Activated gamma-delta T cell (primary cell): ENCODE measurements around the gene ZNF254.
A peak's percentile ranks its signal among the peaks of the same experiment; 100 is the strongest.
"Not testable (repeated sequence)": the region's sequence is repeated elsewhere in the genome, so short reads cannot be mapped to it uniquely, and the experiment has no call there.

Source experiments
- DNase-seq: peaks from one replicate; lab custom pipeline; 2025; lab: John Stamatoyannopoulos, UW

Gene ZNF254

DNA sequence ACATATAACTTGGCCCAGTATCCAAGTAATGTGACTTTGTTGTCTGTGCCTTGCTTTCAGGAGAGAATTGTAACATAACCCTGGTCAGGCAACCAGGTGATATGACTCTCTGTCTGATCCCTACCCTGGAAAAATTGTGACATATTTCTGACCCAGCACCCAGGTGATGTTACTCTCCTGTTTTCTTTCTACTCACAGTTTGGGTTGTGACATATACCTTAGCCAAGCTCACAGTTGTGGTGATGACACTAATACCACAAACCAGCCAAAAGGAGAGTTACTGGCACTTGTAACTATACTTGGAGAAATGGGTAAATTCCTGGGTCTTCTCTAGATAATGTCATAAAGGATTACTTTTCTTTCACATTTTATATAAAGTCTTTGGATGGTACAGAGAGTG lies 14.3 kb upstream of the ZNF254 start:
- no peak for DNase-seq

DNA sequence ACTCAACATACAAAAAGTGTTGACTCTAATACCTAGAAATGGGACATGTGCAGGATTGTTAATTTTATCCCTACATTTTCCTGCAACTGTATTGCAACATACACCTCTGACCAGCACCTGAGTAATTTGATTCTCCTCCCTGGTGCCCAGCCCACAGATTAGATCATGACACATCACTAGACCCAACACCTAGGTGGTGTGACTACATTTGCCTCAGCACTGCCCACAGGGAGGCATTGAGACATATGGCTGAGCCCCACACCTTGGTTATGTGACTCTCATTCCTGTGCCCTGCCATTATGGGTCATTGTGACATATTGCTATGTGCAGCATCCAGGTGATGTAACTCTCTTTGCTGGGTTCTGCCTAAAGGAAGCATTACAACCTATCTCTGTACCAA lies 13.2 kb upstream of the ZNF254 start:
- no peak for DNase-seq

DNA sequence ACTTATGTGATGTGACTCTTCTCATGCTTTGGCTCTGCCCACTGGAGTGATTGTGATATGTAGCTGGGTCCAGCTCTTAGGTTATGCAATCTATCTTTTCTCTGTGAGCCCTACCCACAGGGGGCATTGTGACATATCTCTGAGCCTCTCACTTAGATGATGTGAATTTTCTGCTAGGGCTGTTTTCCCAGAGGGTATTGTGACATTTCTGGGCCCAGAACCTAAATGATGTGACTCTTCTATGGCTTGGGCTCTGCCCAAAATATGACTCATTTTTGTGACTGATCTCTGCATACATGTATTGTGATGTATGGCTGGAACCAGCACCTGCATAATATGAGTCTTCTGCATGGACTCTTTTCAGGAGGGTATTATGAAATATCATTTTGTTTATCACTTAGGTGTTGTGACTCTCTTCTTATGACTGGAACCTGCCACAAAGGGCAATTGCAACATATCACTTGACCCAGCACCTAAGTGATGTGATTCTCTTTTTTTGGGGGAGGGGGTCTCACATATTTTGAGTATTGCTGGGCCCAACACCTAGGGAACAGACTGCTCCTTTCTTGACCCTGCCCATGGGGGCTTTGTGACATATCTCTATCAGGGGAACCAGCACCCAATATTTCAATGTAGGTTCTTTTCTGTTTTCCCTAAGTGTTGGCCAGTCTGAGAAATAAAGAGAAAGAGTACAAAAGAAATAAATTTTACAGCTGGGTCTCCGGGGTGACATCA lies 12.1 kb upstream of the ZNF254 start:
- DNase-seq: no peak

DNA sequence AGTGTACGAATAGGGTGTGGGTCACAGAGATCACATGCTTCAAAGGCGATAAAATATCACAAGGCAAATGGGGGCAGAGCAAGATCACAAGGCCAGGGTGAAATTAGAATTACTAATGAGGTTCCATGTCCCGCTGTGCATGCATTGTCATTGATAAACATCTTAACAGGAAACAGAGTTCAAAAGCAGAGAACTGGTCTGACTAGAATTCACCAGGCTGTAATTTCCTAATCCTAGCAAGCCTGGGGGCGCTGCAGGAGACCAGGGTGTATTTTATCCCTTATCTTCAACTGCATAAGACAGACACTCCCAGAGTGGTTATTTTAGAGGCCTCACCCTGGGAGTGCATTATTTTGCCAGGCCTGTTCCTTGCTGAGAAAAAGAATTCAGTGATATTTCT lies 11.5 kb upstream of the ZNF254 start:
- DNase-seq: not testable (repeated sequence)

DNA sequence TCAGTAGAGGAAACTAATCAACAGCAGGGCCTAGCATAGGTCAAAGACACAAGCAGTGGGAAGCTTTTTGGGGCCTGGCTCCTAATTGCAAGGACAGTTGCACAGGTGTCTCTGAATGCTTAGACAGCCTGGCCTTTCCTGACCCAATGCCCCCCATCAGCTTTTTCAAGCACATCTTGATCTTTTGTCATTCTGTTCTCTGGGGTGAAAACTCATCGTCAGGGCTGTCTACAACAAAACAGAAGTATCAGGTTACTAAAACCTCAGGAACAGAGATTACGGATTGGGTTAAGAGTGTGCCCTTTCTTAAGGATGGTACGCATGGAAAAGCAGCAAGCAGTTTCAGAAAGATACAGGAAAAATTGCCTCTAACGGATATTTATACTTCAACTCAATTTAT lies 8.3 kb upstream of the ZNF254 start:
- no peak for DNase-seq

DNA sequence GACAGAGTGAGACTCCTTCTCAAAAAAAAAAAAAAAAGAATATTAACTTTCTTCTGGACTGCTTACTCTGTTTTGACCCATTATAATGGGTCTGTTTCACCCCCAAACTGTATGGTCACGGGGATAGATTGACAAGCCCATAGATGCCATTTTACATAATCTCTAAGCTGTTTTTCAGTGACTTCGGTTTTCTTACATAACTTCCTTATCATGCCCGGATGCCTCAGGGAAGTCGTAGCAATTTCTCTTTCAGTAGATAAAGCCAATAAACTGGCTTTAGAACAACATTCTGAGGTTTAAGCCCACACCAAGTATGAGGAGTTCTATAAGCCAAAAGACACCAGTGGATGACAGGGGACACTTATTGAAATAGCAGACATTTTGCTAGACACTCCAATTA lies 5.9 kb upstream of the ZNF254 start:
- no peak for DNase-seq

DNA sequence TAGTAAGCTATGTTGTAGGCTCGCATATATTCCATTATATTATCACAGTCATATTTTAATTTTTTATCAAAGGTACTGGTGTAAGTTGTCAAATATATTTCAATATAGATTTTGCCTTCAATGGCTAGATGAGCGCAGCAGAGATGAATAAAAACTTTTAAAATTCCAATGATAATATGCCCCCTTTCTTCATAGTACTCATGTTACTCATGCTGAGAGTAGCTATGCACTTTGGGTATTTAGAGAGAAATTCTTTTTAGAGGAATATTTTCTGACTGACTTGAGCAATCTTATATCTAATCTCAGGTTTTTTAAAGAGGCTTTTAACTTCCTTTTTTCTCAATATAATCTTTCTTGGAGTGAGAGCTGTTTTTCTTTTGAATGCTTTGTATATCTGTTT lies 11.4 kb downstream of the ZNF254 start:
- no peak for DNase-seq

DNA sequence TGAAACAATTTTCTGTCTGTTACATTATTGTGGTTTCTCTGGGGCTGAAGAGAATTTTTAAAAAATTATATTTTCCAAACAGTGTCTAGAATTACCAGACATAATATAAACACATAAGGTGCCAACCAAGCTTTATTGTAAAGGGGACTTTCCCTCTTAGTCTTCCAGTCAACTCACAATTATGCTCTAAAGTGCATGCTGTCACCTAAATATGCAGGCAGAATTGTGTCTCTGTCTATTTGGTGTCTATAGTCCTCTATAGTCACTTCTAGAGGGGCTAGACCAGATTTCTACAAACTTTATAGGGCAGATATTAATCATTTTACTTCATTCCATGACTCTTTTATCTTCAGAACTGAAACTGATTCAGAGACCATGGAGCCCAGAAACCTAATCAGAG lies 12.8 kb downstream of the ZNF254 start:
- DNase-seq: no peak

DNA sequence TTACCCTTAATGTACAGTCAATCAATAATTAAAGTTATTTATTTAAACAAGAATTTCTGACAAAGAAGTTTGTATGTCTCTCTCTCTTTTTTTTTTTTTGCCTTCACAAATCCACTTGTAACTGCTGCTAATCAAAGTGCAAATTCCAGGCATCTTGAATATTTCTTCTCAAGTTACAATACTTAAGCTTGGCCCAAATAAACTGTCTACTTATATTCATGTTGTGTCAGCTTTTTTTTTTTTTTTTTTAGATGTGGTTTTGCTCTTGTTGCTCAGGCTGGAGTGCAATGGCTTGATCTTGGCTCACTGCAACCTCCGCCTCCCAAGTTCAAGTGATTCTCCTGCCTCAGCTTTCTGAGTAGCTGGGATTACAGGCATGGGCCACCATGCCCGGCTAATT lies 13.6 kb downstream of the ZNF254 start:
- not testable (repeated sequence) for DNase-seq

DNA sequence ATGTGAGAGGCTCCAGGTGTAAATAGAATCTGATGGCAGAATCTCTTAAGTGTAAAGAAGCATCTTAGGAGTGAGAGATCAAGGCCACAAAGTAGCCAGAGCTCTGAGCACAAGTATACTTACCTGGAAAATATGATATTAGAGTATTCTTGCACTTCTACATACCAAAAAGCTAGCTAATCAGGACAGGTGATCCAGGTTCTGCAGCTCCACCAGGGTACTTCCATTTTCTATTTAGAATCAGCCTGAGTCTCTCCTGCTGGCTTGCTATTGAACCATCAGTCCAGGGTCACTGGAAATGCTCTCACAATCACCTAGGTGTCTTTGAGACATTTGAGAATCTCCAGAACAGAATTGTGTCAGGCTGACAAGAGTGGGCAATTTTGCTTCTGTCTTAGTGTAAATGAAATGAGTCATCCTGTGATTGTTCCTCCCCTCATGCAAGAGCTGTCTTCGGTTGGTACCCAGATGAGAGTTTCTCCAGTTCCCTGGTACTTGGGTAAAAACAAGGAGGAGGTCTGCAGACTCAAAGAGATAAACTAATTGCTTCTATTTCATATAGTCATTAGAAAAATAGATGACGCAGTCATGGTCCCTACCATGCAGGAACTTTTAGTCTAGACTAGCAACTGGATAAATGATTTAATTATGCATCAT lies 14.6 kb downstream of the ZNF254 start:
- no peak for DNase-seq

DNA sequence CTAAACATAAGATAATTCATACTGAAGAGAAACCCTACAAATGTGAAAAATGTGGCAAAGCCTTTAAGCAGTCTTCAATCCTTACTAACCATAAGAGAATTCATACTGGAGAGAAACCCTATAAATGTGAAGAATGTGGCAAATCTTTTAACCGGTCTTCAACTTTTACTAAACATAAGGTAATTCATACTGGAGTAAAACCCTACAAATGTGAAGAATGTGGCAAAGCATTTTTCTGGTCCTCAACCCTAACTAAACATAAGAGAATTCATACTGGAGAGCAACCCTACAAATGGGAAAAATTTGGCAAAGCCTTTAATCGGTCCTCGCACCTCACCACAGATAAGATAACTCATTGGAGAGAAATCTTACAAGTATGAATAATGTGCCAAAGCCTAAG lies 40.6 kb downstream of the ZNF254 start:
- DNase-seq: no peak

DNA sequence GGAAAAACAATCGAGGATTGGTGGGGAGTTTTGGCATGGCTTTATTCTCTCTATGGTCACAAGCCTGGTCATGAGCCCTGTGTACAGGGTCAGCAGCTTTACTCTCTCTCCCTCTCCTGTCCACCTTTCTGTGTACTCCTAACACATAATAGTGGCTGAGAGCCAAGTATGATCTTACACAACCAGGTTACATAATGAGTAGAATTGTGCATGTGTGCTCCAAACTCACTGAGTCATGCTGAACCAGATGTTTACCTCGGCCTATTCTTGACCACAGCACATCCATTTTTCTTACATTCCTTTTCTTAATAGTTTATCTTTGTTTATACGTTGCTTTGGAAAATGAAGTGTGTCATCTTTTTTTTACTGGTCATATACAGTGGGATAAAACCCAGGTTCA lies 53.1 kb downstream of the ZNF254 start:
- no peak for DNase-seq

DNA sequence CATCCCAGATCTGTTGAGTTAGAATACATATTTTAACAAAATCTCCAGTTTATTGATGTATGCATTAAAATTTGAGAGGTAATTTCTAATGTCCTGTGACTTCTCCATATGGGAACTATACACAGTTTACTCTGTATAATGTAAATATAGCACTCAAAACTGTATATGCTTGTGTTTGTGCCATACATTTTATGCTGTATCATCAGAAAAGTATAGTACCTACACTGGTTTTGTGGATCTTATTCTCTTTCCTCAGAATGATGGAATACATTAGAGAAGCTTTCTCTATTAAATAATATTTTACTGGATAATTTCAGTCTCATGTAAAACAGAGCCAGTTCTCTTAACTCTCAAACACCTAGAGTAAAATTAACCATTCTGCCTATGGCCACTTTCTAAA lies 53.6 kb downstream of the ZNF254 start:
- no peak for DNase-seq

DNA sequence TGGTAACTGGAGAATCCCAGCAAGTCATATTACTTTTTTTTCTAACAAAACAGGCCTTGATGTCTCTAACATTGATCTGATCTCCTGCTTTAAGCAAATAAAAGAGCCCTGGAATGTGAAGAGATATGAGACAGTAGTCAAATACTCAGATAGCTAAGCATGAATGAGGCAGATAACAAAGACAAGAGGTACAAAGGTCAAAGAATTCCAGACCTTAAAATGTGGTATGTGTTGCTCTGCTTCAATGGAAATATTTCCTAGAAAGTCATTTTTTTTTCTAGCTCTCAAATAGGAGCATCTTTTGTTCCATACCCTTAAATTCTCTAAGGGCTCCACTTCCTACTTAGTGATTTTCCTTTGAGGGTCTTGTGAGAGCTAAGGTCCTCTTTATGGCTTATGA lies 54.6 kb downstream of the ZNF254 start:
- DNase-seq: no peak

DNA sequence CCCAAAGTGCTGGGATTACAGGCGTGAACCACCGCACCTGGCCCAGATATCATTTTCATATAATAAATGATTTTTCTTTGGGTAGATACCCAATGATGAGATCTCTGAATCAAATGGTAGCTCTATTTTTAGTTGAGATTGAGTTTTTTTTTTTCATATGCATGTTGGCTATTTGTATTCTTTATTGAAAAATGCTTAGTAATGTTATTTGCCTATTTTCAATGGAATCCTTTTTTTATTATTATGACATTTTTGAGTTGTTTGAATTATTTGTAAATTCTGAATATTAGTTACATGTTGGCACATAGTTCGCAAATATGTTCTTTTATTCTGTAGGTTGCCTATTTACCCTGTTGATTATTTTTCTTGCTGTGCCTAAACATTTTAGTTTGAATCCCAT lies 55.8 kb downstream of the ZNF254 start:
- DNase-seq: no peak

DNA sequence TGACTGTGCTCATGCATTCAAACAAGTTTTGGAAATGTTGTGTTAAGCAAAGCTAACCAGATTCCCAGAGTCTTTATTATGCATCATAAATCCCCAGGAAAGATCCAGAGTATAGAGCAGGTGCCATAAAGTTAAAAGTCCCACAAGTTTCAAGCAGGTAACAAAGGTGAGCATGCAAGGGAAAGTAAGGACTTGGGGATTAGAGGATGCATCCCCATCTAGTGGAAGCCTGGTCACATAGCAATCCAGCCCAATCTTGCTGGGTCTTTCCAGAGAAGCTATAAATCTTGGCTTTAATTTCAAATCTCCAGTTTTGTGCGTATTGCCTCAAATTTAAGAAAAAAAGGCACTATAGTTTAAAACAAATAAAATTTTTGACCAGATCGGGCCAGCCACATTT lies 72.7 kb downstream of the ZNF254 start:
- DNase-seq: no peak

DNA sequence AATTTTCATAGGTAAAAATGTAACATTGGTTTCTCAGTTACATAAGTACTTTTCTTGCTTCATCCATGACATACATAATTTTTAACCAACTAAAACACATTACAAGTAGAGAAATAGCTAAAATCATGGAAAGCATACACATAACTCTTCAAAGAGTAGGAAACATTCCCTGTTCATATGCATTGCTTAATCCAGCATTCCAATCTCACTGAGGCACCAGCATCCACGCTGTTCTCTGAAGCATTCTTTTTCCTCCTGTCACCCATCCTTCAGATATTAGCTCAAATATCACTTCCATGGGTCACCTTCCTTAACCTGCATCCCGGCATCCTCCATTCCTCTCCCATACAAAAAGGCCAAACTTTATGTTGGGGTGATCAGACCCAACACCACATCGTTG lies 79.1 kb downstream of the ZNF254 start:
- no peak for DNase-seq

DNA sequence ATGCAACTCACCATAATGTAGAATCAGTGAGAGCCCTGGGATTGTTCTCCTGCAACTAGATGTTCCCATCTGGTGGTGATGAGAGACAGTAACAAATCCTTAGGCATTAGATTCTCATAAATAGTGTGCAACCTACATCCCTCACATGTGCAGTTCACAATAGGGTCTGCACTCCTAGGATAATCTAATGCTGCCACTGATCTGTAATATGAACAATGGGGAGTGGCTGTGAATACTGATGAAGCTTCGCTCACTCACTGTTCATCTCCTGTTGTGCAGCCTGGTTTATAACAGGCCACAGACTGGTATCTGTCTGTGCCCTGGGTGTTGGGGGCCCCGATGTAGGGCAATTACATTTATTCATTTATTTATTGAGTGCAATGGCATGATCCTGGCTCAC lies 86.9 kb downstream of the ZNF254 start:
- DNase-seq: no peak

DNA sequence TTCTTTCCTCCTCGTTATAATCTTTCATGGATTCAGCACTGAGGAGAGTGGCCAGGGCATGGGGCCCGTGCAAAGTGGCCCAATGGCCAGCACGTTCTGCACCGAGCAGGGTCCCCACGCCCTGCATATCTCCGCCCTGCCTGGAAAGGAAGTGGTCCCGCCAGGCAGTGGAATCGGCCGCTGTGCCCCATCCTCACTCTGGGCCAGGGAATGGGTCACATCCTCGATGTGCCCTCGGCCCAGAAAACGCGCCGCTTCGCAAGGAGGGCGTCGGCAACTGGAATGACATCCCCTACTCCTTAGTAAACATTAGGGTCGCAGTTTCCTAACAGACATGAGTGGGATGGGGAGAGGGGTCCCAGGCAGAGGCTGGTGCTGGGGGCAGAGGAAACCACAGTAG lies 90.7 kb downstream of the ZNF254 start:
- peak; percentile 0 for DNase-seq

DNA sequence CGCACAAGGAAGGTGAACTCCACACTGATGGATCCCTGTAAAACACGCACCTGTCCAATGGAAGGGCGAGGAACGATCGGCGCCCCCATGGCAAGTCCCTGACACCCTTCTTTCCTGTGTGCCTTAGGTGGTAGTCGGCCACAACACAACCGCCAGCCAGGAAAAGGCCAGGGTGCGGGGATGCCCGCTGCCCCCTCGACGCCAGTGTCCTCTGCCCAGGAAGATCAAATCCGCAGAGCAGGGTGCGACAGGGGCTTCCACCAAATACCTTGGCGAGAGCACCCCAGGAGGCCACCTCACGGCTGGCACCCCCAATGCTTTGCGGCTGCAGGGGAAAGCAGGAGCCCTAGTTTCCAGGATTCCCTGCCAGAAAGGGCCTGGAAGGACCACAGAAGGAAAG lies 91.2 kb downstream of the ZNF254 start:
- peak; percentile 2 for DNase-seq
